ENCODE measurements around the gene ZKSCAN2. TPM values are rescaled to one million over a fixed set of nuclear protein-coding genes. Genes with fewer than 3 reads are reported as not detected.

Gene ZKSCAN2
- 1 to 10 TPM; 4.9 to 5.1 TPM for total RNA-seq
- polyA plus RNA-seq: 1 to 10 TPM in 1 of 2 donors, under 1 TPM in 1; 0.88 to 1.0 TPM
- long read RNA-seq, donor 1, full-length matches to known transcripts: 2 of 8 reads
- long read RNA-seq, donor 1, partial matches to known transcripts: 0 of 8 reads
- long read RNA-seq, donor 1, other reads (novel, unspliced or antisense): 6 of 8 reads
- long read RNA-seq, donor 2, full-length matches to known transcripts: 1 of 3 reads
- long read RNA-seq, donor 2, partial matches to known transcripts: 0 of 3 reads
- long read RNA-seq, donor 2, other reads (novel, unspliced or antisense): 2 of 3 reads

GRCh38 chr16:25257470-25257955 is at the start of gene ZKSCAN2:
Gene ZKSCAN2 (minus strand): TSS chr16:25257845. CDS start chr16:25257127, 718 bp downstream.
- Histone ChIP-seq H3K4me1 (ENCODE audit: control insufficient read depth in 1 of 2, insufficient read depth in 2 of 2, low read length in 2 of 2) (peaks cover 0 to 2% of the 10 kb centered on the region in 2 donors), H3K27me3 (ENCODE audit: control insufficient read depth in 1 of 2, insufficient read depth in 2 of 2, low read length in 1 of 2) (no peaks in the 10 kb centered on the region), H3K9me3 (ENCODE audit: control insufficient read depth, low read length) (no peaks in the 10 kb centered on the region), H3K36me3 (ENCODE audit: control insufficient read depth in 1 of 2, insufficient read depth in 2 of 2, low read length in 1 of 2) (peaks cover 0 to 6% of the 10 kb centered on the region in 2 donors), H3K27ac (ENCODE audit: low read depth in 1 of 2, low read length in 2 of 2) (peak within 1 kb of the TSS; percentile 23 to 95), H3K4me3 (ENCODE audit: low read length in 2 of 2) (peak within 1 kb of the TSS; percentile 52 to 85)
- intact Hi-C loops (cut with DNase I): no loop called here
- 0% methylated on average over 45 to 69 of the region's 69 CpGs for WGBS, 2 donors
- ATAC-seq (ENCODE audit: low FRiP score) (peak; percentile 98), DNase-seq (peak; percentile 94 to 95)

- no peaks in the 10 kb centered on the region for H3K27me3 ChIP-seq (ENCODE audit: control insufficient read depth in 1 of 2, insufficient read depth in 2 of 2, low read length in 1 of 2)
- no peak overlapping the region for H3K4me3 ChIP-seq (ENCODE audit: low read length in 2 of 2)
- H3K9me3 ChIP-seq (ENCODE audit: control insufficient read depth, low read length): peaks cover 2% of the 10 kb centered on the region
- WGBS, 2 donors: 25 to 52% methylated on average over 4 of the region's 4 CpGs
- H3K36me3 ChIP-seq (ENCODE audit: control insufficient read depth in 1 of 2, insufficient read depth in 2 of 2, low read length in 1 of 2): no peaks in the 10 kb centered on the region
- DNase-seq (no peak), ATAC-seq (ENCODE audit: low FRiP score) (no peak)
- H3K27ac ChIP-seq (ENCODE audit: low read depth in 1 of 2, low read length in 2 of 2): no peak overlapping the region
- no peaks in the 10 kb centered on the region for H3K4me1 ChIP-seq (ENCODE audit: control insufficient read depth in 1 of 2, insufficient read depth in 2 of 2, low read length in 2 of 2)
- intact Hi-C loops (cut with DNase I): no loop called here
Measured at GRCh38 chr16:25299792-25300590, 42.3 kb upstream of the ZKSCAN2 start.

- Histone ChIP-seq H3K27ac (ENCODE audit: low read depth in 1 of 2, low read length in 2 of 2) (no peak overlapping the region), H3K36me3 (ENCODE audit: control insufficient read depth in 1 of 2, insufficient read depth in 2 of 2, low read length in 1 of 2) (no peaks in the 10 kb centered on the region), H3K27me3 (ENCODE audit: control insufficient read depth in 1 of 2, insufficient read depth in 2 of 2, low read length in 1 of 2) (no peaks in the 10 kb centered on the region), H3K9me3 (ENCODE audit: control insufficient read depth, low read length) (no peaks in the 10 kb centered on the region), H3K4me1 (ENCODE audit: control insufficient read depth in 1 of 2, insufficient read depth in 2 of 2, low read length in 2 of 2) (no peaks in the 10 kb centered on the region), H3K4me3 (ENCODE audit: low read length in 2 of 2) (no peak overlapping the region)
- ATAC-seq (ENCODE audit: low FRiP score) (no peak), DNase-seq (no peak)
- WGBS, 2 donors: 53 to 58% methylated on average over 5 of the region's 5 CpGs
- intact Hi-C loops (cut with DNase I): no loop called here
Measured at GRCh38 chr16:25298165-25298872, 40.7 kb upstream of the ZKSCAN2 start.

DNA sequence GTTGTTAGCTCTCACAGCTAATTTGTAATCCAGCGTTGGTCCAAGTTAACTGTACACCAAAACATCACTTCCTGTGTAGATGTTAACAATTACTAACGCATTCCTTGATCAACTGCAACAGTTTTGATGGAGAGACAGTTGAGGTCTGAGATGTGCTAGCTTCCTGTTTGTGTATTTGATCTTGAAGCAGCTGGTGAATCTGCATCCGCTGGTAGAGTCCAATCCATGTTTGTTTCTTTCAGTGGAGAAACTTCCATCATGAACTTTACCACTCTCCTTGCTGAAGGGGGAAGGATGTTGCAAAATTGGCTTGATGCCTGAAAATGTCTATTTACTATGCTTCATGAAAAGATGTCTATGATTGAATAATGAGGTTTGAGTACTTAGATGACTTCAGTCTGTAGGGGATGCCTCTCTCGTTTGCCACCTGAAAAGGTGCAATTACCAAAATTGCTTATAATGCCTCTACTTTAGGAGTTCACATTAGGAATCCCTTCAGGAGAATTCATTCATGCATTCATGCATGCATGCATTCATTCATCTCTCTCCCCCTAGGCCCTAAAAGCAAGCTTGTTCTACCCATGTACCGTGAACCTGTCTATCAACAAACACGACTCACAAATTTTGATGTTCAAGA is 39.6 kb upstream of the ZKSCAN2 start:
- no peaks in the 10 kb centered on the region for H3K9me3 ChIP-seq (ENCODE audit: control insufficient read depth, low read length)
- no peak overlapping the region for H3K4me3 ChIP-seq (ENCODE audit: low read length in 2 of 2)
- no peak for DNase-seq
- WGBS, 2 donors: 84 to 86% methylated on average over 6 of the region's 6 CpGs
- intact Hi-C loops (cut with DNase I): no loop called here
- no peaks in the 10 kb centered on the region for H3K27me3 ChIP-seq (ENCODE audit: control insufficient read depth in 1 of 2, insufficient read depth in 2 of 2, low read length in 1 of 2)
- ATAC-seq (ENCODE audit: low FRiP score): no peak
- H3K4me1 ChIP-seq (ENCODE audit: control insufficient read depth in 1 of 2, insufficient read depth in 2 of 2, low read length in 2 of 2): no peaks in the 10 kb centered on the region
- H3K27ac ChIP-seq (ENCODE audit: low read depth in 1 of 2, low read length in 2 of 2): no peak overlapping the region
- no peaks in the 10 kb centered on the region for H3K36me3 ChIP-seq (ENCODE audit: control insufficient read depth in 1 of 2, insufficient read depth in 2 of 2, low read length in 1 of 2)

GRCh38 chr16:25291580-25291979 is 33.9 kb upstream of the ZKSCAN2 start:
- no peak for ATAC-seq (ENCODE audit: low FRiP score)
- intact Hi-C loops (cut with DNase I): no loop called here

DNA sequence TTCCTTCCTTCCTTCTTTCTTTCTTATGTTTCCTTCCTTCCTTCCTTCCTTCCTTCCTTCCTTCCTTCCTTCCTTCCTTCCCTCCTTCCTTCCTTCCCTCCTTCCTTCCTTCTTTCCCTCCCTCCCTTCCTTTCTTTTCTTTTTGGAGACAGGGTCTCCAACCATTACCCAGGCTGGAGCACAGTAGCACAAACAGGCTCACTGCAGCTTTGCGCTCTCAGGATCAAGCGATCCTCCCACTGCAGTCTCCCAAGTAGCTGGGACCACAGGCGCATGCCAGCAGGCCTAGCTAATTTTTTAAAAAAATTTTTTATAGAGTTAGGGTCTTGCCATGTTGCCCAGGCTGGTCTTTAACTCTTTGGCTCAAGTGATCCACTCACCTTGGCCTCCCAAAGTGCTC is 31.8 kb upstream of the ZKSCAN2 start:
- Histone ChIP-seq H3K4me3 (ENCODE audit: low read length in 2 of 2) (no peak overlapping the region), H3K4me1 (ENCODE audit: control insufficient read depth in 1 of 2, insufficient read depth in 2 of 2, low read length in 2 of 2) (no peaks in the 10 kb centered on the region), H3K27ac (ENCODE audit: low read depth in 1 of 2, low read length in 2 of 2) (no peak overlapping the region), H3K27me3 (ENCODE audit: control insufficient read depth in 1 of 2, insufficient read depth in 2 of 2, low read length in 1 of 2) (no peaks in the 10 kb centered on the region), H3K36me3 (ENCODE audit: control insufficient read depth in 1 of 2, insufficient read depth in 2 of 2, low read length in 1 of 2) (peaks cover 0 to 3% of the 10 kb centered on the region in 2 donors), H3K9me3 (ENCODE audit: control insufficient read depth, low read length) (no peaks in the 10 kb centered on the region)
- 91 to 96% methylated on average over 3 of the region's 3 CpGs for WGBS, 2 donors
- intact Hi-C loops (cut with DNase I): no loop called here
- ATAC-seq (ENCODE audit: low FRiP score) (no peak), DNase-seq (no peak)

More at GRCh38 chr16:25291580-25291979, 33.9 kb upstream of the ZKSCAN2 start:
- Histone ChIP-seq H3K27ac (ENCODE audit: low read depth in 1 of 2, low read length in 2 of 2) (no peak overlapping the region), H3K4me1 (ENCODE audit: control insufficient read depth in 1 of 2, insufficient read depth in 2 of 2, low read length in 2 of 2) (no peaks in the 10 kb centered on the region), H3K27me3 (ENCODE audit: control insufficient read depth in 1 of 2, insufficient read depth in 2 of 2, low read length in 1 of 2) (no peaks in the 10 kb centered on the region), H3K36me3 (ENCODE audit: control insufficient read depth in 1 of 2, insufficient read depth in 2 of 2, low read length in 1 of 2) (peaks cover 0 to 3% of the 10 kb centered on the region in 2 donors), H3K4me3 (ENCODE audit: low read length in 2 of 2) (no peak overlapping the region), H3K9me3 (ENCODE audit: control insufficient read depth, low read length) (no peaks in the 10 kb centered on the region)
- DNase-seq: no peak
- WGBS, 2 donors: 51 to 74% methylated on average over 3 of the region's 3 CpGs

DNA sequence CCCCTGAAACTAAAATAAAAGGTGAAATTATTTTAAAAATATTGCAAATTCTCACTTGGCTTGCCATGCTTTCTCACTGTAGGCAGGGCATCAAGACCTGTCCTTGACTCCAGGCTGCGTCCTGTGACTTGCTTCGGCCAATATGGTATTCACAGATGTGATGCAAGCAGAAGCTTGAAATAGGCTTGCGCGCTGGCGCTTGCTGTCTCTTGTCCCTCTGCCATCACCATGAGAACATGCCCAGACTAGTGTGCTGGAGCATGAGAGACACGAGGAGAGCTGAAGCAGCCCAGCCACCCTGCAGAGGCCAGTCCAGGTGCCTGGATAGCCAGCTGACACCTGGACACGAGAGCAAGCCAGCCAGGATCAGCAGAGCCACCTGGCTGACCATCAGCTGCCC is 21.8 kb upstream of the ZKSCAN2 start:
- no peaks in the 10 kb centered on the region for H3K4me1 ChIP-seq (ENCODE audit: control insufficient read depth in 1 of 2, insufficient read depth in 2 of 2, low read length in 2 of 2)
- intact Hi-C loops (cut with DNase I): no loop called here
- peaks cover 5% of the 10 kb centered on the region for H3K9me3 ChIP-seq (ENCODE audit: control insufficient read depth, low read length)
- H3K27ac ChIP-seq (ENCODE audit: low read depth in 1 of 2, low read length in 2 of 2): no peak overlapping the region
- 74 to 77% methylated on average over 7 of the region's 7 CpGs for WGBS, 2 donors
- DNase-seq (no peak), ATAC-seq (ENCODE audit: low FRiP score) (no peak)
- H3K36me3 ChIP-seq (ENCODE audit: control insufficient read depth in 1 of 2, insufficient read depth in 2 of 2, low read length in 1 of 2): no peaks in the 10 kb centered on the region
- H3K4me3 ChIP-seq (ENCODE audit: low read length in 2 of 2): no peak overlapping the region
- H3K27me3 ChIP-seq (ENCODE audit: control insufficient read depth in 1 of 2, insufficient read depth in 2 of 2, low read length in 1 of 2): no peaks in the 10 kb centered on the region

GRCh38 chr16:25271421-25271820 is 13.8 kb upstream of the ZKSCAN2 start:
- Histone ChIP-seq H3K27me3 (ENCODE audit: control insufficient read depth in 1 of 2, insufficient read depth in 2 of 2, low read length in 1 of 2) (peaks cover 0 to 2% of the 10 kb centered on the region in 2 donors), H3K9me3 (ENCODE audit: control insufficient read depth, low read length) (no peaks in the 10 kb centered on the region), H3K4me3 (ENCODE audit: low read length in 2 of 2) (no peak overlapping the region), H3K36me3 (ENCODE audit: control insufficient read depth in 1 of 2, insufficient read depth in 2 of 2, low read length in 1 of 2) (no peaks in the 10 kb centered on the region), H3K27ac (ENCODE audit: low read depth in 1 of 2, low read length in 2 of 2) (no peak overlapping the region), H3K4me1 (ENCODE audit: control insufficient read depth in 1 of 2, insufficient read depth in 2 of 2, low read length in 2 of 2) (no peaks in the 10 kb centered on the region)
- ATAC-seq (ENCODE audit: low FRiP score) (no peak), DNase-seq (no peak)
- 54 to 56% methylated on average over 5 of the region's 5 CpGs for WGBS, 2 donors
- intact Hi-C loops (cut with DNase I): no loop called here

Data from aorta (tissue), 5 donors.